CD4-positive, alpha-beta T cell treated with Interleukin-6 at 100 ng/mL for 8 hours (primary cell): ENCODE measurements around the gene PDE2A.

Experiments used
- DNase-seq: peaks from one replicate; pipeline ENCODE4 v3.0.0-alpha.2; 2020; ENCODE audit warnings: mixed read lengths, low spot score

The PDE2A gene

DNA sequence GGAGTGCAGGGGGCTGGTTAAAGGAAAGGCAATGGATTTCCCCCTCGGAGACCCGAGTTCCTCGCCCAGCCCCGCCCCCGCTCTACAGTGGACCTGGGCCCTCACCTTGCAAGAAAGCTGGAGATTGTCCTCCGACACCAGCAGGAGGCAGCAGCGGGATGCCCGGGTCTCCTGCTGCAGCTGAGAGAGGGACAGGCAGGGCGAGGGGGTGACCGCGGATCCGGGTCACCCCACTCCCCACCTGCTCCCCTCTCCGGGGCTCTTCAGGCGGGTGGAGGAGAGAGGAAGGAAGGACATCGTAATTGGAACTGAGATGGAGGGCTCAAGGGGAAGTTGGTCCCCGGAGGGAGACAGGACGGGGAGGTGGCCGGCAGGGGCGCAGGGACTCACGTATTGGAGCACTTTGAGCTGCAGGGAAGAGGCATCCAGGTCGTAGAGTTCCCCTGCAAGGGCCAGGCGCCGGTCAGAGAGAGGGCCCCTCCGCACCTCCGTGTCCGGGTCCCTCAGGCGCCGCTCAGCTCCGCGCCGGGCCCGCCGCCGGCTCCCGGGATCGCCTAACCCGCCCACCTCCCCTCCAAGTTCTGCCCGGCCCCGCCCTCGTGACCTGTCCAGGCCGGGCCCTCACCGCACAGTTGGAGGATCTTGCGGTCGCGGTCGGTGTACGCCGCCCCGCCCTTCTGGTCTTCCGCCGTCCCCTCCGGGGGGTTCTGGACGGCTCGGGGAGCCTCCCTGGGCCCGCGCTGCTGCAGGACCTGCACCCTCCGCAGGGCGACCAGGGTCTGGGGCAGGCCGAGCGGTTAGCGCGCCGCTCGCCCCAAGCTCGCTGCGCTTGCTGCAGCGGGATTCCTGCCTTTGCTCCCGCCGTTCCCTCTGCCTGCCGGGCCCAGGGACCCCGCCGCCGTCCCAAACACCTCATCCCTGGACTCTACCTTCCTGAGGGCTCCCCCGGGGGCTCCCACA lies 84.1 kb downstream of the PDE2A start:
- peak; percentile 28 for DNase-seq

DNA sequence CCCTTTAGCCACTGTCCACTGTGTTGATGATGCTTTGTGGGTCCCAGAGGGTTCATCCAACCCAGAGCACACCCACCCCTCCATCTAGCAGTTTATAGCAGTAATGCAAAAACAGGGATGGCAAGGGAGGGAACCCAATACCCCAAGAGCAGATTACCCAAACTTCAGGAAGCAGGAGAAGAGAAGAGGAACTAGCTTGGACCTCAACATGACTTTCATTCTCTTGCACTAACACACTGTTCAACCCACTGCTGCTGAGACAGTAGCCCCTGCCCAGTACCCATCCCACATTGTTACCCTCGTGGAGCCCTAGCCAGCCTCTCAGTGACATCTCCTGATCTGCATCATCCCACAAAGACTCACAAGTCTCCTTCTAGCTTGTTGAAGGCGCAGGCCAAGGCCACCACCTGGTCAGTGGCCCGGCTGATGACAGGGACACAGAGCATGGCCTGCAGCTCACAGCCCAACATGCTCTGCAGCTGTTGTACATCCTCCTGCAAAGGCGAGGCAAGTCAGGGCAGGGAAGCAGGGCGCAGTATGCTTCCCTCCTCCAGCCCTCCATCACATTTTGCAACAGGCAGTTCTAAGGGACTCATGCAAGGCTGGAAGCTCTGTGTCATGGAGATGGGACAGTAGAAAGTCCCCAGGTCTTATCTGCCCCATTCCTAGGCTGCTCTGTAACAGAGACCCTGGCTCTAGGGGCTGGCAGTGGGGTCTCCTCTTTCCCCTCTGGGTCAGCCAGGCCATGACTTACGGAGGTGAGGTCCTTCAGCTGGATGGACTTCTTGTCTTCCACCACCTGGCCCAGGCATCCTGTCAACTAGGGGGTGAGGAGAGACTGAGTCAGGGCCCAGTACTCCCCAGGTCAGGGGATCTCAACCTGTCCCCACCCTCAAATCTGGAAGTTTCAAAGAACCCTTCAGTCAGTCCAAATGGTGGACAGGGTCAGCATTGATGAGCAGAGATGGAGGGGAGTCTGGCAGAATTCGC lies 85.5 kb downstream of the PDE2A start:
- DNase-seq = no peak

DNA sequence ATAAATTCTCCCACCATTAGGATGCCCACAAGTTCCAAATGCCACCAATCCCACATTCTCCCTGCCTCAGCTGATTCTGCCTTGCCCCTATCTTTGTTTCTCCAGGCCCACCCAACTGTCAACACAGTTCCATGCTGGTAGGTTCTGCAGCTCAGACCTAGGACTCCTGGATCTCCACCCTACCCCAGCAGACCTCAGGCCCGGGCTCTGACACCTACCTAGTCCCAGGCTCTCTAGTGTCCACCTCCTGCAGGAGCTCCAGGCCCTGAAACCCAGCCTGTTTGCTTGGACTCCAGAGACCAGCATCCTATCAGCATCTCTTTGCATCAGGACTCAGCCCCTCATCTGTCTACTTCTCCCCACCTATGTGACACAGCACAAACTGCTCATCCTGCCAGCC lies 86.5 kb downstream of the PDE2A start:
- no peak for DNase-seq

DNA sequence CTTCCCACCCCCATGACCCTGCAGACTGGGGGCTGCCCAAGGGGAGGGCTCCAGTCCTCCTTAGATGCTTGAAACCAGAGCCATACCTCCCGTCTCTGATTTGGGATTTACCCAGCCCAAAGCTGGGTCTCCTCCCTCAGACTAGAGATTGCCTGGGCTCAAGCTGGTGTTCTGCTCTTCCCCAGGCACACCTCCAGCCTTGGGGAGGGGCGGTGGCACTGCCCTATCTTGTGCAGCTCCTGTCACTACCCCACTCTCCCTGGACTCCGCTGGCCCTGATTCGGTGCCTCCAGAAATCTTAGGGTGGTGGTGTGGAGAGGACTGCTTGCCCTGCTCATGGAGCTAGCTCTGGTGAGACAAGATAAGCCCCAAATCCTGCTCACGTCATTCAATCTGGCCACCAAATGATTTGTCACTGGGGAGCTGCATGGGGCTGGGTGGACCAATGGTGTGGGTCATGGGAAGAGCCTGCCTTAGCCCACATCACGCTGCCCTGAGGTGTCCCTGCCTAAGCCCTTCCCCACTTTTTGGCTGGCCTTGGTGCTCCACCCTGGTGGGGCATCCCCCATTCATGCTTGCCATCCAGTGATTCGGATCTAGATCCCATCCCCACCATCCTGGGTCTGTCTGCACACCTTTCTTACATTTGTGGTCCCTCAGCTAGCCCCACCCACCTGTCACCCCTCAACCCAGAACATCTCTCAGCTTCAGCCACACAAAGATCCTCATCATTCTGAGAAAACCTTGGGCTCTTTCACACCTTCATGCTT lies 87.7 kb downstream of the PDE2A start:
- no peak for DNase-seq

DNA sequence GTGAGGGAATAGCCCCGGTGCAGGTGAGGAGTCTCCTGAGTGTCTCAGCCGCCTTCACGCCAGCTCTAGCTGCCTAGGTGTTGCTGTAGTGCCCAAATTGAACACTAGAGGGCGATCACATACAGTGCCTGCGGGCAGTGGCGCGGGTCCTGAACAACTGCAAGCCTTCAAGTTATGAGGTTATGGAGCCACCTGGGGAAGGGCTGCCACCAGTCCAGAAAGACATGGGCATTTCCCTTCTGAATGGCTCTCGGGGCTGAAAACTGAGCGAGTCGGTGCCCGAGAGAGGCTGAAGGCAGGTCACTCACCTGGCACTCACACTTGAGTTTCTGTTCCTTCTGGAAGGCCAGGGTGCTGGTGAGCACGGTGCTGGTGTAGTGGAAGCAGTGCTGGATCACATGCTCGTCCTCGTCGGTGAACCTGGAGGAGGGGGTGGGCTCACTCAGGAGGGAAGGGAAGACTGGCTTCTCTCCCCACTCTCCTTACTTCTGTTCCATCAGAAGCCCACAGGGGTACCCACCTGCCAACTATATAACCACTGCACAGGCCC lies 88.4 kb downstream of the PDE2A start:
- peak; percentile 73 for DNase-seq

DNA sequence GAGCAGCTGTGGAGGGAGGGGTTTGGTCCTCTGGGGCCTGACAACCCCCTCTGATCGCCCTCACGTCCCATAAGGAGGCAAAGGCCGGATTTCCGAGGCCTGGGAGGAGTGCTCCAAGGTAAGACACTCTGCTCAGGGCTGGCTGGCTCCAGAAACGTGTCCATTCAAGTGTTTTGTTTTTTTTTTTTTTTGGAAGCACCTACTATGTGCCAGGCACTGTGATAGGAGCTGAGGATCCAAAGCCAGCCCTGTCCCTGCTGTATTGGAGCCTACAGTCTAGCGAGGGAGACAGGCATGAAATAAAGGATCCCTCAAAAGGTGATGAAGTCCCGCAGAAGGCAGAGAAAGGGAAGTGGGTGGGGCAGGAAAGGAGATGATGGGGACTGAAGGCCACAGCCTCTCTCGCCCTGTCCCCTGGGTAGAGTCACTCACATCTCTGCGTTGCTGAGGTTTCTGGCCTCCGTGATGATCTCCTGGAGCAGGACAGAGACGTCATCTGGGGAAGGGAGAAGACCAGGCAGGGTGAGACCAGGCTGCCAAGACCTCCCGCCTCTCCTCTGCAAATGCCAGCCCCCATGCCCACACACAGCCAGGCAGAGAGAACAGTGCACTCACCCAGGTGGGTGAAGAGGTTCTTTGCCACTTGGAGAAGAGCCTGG lies 89.2 kb downstream of the PDE2A start:
- DNase-seq = no peak

DNA sequence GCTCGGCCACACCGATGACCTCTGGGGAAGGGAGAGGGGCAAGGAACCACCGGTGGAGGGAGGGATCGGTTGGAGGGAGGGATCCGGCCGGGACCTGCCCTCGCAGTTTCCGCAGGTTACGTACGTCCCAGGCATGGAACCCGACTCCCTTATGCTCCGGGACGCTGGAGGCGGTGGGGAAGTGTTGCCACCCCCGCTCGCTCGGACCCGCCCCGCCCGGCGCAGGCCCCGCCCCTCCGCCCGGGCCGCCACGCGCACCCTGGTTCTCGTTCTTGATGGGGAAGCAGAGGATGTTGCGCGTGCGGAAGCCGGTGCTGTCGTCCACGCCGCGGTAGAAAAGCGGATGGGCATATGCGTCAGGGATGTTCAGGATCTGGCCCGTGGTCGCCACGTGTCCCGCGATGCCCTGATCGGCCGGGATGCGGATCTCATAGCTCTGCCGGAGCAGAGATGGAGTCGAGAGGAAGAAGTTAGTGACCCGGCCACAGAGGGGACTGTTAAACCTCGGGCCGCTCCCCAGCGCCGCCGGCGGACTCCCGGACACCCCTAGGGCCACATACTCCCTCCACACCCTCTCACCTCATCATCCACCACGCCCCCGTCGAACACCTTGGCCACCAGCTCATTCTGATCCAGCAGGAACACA lies 89.8 kb downstream of the PDE2A start:
- DNase-seq = peak; percentile 60

DNA sequence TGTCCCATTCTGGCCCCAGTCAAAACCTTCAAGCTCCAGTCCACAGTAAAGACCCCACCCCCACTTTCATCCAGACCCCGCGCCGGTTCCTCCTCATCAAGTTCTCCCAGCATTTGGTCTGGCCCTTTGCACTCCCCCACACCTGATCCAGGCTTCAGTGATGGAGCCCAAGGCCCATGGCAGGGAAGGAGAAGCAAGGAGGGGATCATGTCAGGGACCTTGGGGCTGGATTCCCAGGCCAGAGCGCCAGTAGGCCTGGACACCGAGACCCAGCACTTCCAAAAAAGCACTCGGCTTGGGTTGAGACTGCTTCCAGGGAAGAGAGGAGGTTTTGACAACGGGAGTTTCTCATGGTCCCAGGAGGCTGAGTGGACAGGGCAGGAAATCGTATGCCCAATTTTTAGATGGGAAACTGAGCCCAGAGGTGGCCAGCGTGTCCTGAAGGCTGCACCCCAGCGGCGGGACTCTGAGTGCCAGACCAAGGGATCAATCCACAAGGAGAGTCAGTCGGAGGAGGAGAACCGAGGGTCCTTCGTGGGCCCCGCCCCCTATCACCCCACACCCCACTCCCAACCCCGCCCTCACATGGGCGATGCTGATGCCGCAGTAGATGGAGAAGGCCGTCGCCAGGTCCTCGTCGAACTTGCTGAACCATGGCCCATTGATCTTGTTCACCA lies 90.5 kb downstream of the PDE2A start:
- DNase-seq = no peak

DNA sequence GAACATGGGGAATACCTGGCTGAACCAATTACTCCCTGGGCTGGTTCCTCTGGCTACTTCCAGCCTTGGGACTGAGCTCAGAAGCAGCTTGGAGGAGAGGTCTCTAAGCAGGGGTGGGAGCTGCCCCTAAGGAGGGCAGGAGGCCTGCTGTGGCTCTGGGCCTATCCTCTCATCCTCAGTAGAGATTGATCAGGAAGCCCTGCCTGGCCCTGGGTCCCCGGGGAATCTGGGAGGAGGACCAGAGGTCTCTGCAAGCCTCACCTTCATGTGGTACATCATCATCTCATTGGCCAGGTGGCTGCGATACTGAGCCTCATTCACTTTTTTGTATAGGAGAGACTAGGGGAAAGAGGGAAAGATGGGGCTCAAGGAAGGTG lies 91.1 kb downstream of the PDE2A start:
- no peak for DNase-seq

DNA sequence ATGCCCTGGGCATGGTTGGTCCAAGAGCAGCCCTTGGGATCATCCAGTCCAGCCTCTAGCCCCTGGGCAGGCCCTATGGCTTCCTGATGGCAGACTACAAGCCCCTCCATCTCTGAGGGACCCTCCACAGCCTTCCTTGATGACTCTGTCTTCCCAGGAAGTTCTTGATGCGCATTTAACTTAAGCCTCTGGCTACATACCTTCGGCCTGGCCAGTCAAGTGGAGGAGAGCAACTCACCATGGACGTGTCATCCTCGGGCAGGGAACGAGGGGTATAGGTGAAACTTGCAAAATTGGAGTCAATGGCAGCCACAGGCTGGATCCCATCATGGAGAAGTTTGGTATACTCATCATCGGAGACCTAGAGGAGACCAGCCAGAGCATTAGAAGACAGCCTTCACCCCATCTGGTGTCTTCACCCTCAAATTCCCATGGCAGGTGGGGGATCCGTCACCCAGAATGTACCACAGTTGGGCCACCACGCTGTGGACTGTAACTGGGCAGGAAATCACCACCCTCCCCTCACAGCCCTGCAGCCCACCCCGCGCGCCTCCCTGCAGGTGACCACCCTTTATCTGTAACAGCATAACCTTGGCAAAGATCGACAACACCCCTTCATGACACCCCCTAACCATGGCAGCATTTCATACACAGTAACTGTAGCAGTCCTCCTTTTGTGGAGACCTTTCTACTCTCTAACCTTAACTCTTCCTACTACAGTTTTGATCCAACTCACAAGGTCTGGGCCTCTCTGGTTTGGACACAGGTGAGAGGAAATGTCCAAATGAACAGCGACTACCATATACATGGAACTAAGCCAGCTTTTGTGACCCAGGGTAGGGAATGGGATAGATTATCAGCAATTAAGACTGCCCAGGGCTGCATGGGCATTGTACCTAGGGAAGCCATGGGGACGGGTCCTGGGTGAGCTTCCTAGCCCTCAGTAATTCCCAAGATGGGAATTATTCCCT lies 91.7 kb downstream of the PDE2A start:
- DNase-seq = no peak

DNA sequence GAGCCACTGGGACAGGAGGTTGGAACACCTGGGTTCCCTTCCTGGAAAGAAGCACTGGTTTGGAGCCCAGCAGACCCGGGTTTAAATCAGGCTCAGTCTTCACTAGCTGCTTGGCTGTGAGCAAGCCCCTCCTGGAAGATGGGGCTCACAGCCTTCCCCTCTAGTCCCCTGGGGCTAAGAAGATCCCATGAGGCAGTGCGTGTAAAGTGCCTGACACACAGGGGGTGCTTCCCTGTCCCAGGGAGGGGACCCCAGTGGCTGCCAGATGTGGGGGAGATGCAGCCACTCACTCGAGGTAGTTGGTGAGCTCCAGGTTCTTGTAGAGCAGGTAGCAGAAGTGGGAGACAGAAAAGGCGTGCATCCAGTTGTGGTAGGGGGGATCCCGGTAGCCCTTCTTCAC lies 93.2 kb downstream of the PDE2A start:
- DNase-seq = no peak

DNA sequence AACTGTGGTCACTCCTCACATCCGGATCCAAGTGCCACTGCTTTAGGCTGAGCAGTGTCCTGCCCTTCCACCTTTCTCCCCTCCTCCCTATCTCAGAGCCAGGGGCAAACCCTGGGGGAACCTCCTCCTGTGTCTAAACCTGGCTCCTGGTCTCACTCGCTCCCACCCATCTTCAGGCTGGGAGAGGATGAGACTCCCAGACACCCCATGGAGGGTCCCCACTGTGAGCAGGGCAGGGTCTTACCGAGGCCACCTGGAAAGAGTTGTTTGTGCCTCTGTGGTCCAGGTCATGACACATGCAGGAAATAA lies 93.6 kb downstream of the PDE2A start:
- DNase-seq = no peak

DNA sequence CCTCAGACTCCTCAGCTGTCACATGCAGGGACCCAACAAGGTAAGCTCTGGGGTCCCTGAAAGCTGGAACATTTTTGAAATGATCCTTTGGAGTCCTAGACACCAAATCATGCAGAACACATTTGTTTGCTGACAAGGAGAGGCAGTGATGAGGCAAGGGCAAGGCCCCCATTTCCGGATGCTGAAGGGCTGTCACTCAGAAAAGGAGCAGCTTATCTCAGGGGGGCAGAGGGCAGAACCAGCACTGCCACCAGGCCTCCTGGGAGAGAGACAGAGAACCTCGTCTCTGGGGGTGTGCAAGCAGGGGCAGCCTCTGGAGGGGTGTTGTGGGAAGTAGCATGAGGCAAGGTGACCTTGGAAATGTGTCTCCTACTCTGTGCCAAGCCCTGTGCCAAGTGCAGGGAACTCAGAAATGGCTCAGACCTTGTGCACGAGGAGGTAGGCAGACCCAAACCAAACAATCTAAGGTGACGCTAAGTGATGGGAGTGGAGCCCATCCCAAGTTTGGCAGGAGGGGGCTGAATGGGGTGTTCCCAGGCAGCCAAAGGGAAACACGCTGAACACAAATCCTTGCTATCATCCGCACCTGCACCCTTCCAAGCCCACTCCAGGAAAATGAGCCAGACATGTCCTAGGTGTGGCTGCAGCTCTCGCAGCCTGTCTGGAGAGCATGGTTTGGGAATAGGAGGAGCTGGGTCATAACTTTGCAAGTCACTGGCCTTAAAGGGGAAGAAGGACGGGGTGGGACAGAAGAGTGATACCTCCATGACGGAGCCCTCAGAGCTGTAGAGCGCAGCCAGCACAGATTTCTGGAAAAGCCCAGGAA lies 94.2 kb downstream of the PDE2A start:
- DNase-seq = no peak

DNA sequence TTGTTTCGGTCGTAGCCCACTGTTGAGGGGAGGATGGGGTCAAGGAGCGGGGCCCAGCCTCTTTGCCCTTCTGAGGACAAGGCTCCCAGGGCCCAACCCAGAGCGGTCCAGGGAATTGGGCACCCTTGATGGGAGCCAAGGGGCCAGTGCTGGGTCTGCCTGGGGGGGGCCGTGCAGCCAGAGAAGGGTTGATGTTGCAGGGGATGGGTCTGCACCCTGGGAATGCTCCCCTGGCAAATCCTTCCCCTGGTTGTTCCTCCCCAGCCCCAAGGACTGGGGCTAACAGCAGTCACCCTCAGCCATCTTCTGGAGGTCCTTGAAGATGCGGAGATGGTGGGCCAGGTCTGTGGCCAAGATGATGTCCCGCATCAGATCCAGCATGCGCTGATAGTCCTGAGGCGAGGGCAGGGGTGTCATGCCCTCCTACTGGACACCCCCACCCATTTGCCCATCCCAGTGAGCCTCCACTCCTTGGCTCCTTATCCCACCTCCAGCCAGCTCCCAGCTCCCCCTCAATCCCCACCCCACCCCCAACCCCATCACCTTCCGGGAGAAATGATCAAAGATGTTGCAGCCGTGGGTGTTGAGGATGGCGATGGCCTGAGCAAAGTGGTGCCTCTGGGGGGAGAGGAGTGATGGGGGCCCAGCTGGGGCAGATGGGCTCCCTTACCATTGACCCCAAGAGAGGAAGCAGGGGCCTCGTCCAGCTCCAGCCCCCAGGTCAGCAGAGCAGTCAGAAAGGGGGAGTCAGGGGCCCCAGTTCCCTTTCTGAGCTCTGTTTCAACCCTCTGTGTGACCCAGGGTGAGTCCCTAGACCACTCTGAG lies 95.0 kb downstream of the PDE2A start:
- no peak for DNase-seq

DNA sequence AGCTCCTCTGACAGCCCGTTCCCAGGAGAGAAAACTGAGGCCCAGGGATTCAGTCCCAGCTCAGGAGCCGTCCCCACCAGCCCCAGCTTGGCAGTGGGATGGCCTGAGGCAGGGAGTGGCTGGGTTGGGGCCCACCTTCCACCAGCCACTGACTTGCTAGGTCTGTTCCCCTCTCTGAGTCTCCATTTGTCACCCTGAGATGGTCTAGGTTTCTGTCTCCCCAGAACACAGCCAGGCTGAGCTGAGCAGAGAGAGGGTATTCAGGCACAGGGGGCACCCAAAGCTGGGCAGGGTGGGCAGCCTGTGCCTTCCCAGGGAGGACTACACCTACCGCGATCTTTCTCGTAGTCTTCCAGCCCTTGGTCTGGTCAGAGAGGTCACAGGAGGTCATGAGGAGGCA lies 95.7 kb downstream of the PDE2A start:
- no peak for DNase-seq

DNA sequence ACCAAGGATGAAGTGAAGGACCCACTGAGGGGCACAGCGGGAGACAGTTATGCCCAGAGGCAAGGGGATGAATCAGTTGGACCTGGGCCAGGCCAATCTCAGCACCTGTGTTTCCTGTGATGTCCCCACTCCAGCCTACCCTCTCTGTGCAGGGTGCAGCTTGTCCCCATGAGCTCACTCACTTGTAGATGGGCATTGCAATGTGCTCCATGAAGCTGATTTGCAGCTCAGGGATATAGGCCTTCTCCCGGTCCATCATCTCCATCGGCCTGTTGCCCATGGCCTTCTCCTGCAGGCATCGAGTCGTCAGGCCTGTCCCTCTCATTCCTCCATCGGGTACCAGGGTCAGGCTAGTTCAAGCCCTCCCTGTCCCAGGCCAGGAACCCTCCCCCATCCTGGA lies 96.2 kb downstream of the PDE2A start:
- no peak for DNase-seq

DNA sequence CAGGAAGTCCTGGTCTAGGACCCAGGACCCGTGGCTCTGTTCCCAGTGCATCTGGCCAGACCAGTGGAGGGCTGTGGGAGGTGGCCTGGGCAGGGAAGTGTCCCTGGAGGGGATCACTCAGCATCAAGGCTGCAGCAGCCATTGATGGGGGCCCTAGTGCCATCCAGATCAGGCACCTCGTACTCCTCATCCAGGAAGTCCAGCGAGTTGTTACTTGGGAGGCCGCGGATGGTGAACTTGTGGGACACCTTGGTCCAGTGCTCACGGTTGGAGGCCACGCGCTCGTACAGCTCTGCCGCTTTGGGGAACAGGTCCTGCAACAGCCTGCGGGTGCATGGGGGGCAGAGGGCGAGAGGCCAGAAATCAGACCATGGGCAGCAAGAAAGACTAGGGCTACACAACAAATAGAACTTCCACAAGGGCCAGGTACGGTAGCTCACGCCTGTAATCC lies 96.9 kb downstream of the PDE2A start:
- no peak for DNase-seq
